ENCODE measurements around the gene CDK7. TPM values are rescaled to one million over a fixed set of nuclear protein-coding genes. Genes with fewer than 3 reads are reported as not detected.

The CDK7 gene
- 10 to 100 TPM; 12.1 to 19.3 (median 15.5) TPM for total RNA-seq

DNA sequence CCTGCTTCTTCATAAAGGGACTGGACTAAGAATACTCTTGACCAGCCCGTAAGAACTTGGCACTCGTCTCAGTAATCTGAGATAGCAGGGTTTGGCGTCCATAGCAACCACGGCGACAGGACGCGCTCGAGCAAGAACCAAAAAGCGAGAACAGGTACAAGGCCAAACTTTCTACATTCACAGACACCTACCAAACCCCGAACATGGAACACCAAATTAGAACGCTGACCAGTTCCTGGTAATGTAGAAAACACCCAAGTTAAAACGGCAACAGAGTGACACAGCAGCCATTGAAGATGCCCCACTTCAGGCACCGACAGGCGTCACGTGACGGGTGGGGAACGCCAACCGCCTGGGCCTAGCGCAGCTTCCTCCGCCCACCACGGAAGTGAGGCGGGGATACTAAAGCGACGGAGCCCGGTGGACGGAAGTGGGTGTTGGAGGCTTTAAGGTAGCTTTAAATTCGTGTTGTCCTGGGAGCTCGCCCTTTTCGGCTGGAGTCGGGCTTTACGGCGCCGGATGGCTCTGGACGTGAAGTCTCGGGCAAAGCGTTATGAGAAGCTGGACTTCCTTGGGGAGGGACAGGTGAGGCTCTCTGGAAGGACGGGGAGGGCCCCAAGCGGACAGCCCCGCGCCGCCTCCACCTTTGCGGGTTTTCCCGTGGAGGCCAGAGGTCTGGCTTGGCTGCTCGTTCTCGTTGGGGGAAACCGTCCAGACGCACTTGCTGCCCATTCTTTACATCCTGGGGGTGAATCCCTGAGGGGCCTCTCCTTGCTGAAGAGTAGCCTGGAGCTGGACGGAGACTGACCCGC lies at the start of gene CDK7:
Gene CDK7 (plus strand): TSS at position 430 of the 812 bp plus-strand sequence. CDS start 90 bp downstream, at position 520.
- ATAC-seq (ENCODE audit: low FRiP score) (peak; percentile 98), DNase-seq (ENCODE audit: low spot score) (peak; percentile 74)
- TF ChIP-seq, protein P1, sequence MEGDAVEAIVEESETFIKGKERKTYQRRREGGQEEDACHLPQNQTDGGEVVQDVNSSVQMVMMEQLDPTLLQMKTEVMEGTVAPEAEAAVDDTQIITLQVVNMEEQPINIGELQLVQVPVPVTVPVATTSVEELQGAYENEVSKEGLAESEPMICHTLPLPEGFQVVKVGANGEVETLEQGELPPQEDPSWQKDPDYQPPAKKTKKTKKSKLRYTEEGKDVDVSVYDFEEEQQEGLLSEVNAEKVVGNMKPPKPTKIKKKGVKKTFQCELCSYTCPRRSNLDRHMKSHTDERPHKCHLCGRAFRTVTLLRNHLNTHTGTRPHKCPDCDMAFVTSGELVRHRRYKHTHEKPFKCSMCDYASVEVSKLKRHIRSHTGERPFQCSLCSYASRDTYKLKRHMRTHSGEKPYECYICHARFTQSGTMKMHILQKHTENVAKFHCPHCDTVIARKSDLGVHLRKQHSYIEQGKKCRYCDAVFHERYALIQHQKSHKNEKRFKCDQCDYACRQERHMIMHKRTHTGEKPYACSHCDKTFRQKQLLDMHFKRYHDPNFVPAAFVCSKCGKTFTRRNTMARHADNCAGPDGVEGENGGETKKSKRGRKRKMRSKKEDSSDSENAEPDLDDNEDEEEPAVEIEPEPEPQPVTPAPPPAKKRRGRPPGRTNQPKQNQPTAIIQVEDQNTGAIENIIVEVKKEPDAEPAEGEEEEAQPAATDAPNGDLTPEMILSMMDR (IDR thresholded peaks at IDR 0.05): no peak

DNA sequence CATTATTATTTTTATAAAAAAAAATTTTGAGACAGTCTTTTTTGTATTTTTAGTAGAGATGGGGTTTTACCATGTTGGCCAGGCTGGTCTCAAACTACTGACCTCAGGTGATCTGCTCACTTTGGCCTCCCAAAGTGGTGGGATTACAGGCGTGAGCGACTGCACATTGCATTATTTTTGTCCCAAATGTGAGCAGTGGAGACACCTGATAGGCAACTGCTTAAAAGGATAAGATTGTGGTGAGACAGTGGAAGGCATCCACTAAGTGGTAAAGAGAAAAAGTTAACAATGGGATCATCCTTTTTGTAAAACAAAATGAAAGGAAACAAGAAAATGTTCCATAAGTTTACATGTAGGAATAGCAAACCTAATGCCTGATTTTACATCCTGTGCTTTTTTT lies 47.3 kb upstream of the CDK7 start:
- TF ChIP-seq, protein P1 (IDR thresholded peaks at IDR 0.05): no peak
- ATAC-seq (ENCODE audit: low FRiP score): no peak
- no peak for DNase-seq (ENCODE audit: low spot score)

DNA sequence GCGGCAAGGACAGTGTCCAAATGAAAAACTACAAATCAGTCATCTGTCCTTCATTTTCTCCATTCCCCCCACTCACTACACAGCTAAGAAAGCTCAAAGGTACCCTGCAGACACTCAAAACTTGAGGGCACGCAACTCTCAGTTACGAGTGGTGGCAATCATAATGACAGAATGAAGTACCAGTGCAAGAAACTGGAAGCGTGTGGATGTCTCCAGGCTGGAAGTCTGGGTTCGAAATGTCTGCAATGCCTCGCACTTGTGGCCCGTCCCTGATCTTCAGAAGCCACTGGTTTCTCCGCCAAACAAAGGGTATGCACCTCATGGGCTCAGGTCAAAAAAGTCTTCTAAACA lies 45.9 kb upstream of the CDK7 start:
- ATAC-seq (ENCODE audit: low FRiP score) (no peak), DNase-seq (ENCODE audit: low spot score) (no peak)
- TF ChIP-seq, protein P1 (IDR thresholded peaks at IDR 0.05): no peak

DNA sequence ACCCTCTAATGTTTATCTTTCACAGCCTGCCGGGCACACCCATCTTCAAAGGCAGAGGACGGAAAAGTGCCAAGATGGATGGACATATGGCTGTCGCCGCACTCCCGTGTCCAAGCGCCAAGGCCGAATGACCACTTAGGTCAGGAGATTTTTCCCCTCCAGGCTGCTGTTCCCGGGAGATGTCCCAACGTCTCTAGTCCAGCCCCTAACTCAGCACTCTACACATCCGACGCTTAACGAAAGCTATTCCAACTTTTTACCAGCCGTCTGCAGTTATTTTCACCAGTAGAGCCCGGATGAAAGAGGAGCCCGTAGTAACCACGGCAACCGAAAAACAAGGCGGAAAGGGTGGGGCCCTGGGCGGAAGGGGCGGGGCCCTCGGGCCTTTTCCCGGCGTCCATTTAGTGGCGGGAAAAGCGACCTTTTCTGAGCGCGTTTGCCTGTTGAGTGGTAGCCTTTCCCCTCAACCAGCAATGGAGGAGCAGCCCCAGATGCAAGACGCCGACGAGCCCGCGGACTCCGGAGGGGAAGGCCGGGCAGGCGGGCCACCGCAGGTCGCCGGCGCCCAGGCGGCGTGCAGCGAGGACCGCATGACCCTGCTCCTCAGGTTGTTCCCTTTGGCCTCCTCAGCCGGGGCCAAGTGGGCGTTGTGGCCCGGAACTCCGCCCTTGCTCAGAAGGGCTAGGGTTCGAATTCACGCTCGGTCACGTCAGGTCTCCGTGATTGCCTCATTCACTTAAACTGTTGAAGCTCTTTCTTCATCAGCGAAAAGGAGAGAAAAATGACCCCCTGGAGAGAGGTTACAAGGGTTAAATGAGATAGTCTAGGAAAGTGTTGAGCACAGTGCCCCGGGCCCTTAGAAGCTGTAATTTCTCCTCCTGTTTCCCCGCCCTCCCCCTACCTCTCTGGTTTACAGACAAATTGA lies 45.3 kb upstream of the CDK7 start, which contains the start of gene CENPH:
Gene CENPH (plus strand): TSS at position 422 of the 925 bp plus-strand sequence. CDS start 52 bp downstream, at position 474.
- ATAC-seq (ENCODE audit: low FRiP score) (peak; percentile 98), DNase-seq (ENCODE audit: low spot score) (peak; percentile 74)
- TF ChIP-seq, protein P1 (IDR thresholded peaks at IDR 0.05): no peak

DNA sequence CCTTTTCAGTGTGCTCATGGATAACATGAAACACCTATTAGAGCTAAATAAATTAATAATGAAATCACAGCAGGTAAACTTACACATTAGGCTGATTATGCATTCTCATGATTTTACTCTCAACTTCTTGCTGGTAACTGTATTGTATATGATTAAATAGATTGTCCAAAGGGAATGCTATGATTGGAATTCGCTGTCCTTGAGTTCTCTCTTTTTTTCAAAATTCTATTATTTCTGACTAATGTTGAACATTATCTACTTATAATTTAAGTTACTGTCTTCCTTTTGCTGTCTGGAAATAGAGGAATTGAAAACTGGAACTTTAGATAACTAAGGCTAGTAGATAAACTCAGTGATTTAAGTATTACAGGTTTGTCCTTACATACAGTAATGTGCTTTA lies 32.2 kb upstream of the CDK7 start:
- no peak for DNase-seq (ENCODE audit: low spot score)
- TF ChIP-seq, protein P1 (IDR thresholded peaks at IDR 0.05): no peak
- no peak for ATAC-seq (ENCODE audit: low FRiP score)

DNA sequence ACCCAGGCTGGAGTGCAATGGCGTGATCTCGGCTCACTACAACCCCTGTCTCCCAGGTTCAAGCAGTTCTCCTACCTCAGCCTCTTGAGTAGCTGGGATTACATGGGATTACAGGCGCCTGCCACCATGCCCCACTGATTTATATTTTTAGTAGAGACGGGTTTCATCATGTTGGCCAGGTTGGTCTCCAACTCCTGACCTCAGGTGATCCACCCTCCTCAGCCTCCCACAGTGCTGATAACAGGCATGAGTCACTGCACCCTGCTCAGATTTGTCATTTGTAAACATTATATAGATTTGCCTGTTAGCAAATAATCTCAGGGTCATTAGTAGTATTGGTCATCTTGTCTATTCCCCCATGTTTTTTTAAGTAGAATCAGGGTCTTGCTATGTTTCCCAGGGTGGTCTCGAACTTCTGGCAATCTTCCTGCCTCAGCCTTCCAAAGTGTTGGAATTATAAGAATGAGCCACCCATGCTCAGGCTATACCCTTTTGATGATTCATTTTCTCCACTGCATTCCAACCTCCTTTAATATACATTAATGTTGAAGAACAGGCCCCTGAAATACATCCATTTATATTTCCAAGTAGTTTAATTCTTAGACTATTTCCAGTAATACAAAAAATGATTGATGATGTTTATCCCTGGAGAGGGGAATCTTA lies 28.0 kb upstream of the CDK7 start:
- TF ChIP-seq, protein P1 (IDR thresholded peaks at IDR 0.05): no peak
- DNase-seq (ENCODE audit: low spot score) (no peak), ATAC-seq (ENCODE audit: low FRiP score) (no peak)
